IMR-90 (cell line): ENCODE results near the gene MBOAT1. TPM values are rescaled to one million over a fixed set of nuclear protein-coding genes. Genes with fewer than 3 reads are reported as not detected.

ENCODE experiments used
- ATAC-seq: fragments of 200-7000 bp; cut with Tn5 transposase; 2 replicates; pipeline ENCODE4 v1.9.1; 2020; ENCODE audit warnings: low read depth, mild to moderate bottlenecking, moderate library complexity
- BruUV-seq: library from RNA; stranded (reverse); fragments of 400-500 nt; replicated peaks from 2 replicates; lab custom pipeline; 2021; lab: Mats Ljungman, UMichigan
- CTCF ChIA-PET: fragments of 300-600 bp; formaldehyde crosslinking; extraction: SDS; loops from one replicate; lab custom pipeline; 2021; ENCODE audit warnings: antibody characterized with exemption; lab: Yijun Ruan, JAX
- POLR2A ChIA-PET: fragments of 300-600 bp; sonication (Branson Sonifier 250); formaldehyde crosslinking; loops from one replicate; lab custom pipeline; 2022; ENCODE audit warnings: antibody characterized with exemption; ENCODE audit not compliant: unreplicated experiment; lab: Charles Lee
- DNase-seq: peaks from one replicate; pipeline ENCODE4 v3.0.0; 2013
- H2AFZ ChIP-seq: replicated peaks from 2 replicates; pipeline ENCODE3; 2013; ENCODE audit warnings: low read length, mild to moderate bottlenecking; ENCODE audit not compliant: poor library complexity
- H2AK5ac ChIP-seq: 2 replicates; pipeline ENCODE4 v1.6.1; 2013; ENCODE audit warnings: low read depth, low read length, inconsistent platforms
- H2AK9ac ChIP-seq: replicated peaks from 2 replicates; pipeline ENCODE3; 2013; ENCODE audit warnings: mild to moderate bottlenecking, low read depth, low read length, moderate library complexity; ENCODE audit not compliant: poor library complexity
- H2BK120ac ChIP-seq: 2 replicates; pipeline ENCODE4 v1.6.1; 2013; ENCODE audit warnings: low read depth, low read length, inconsistent platforms
- H2BK15ac ChIP-seq: 3 replicates; pipeline ENCODE4 v1.6.1; 2013; ENCODE audit warnings: low read depth, low read length, inconsistent platforms
- H2BK20ac ChIP-seq: 2 replicates; pipeline ENCODE4 v1.6.1; 2013; ENCODE audit warnings: low read depth, mild to moderate bottlenecking, inconsistent platforms, low read length, moderate library complexity
- H2BK5ac ChIP-seq: 2 replicates; pipeline ENCODE4 v1.6.1; 2013; ENCODE audit warnings: mild to moderate bottlenecking, low read depth, low read length, inconsistent platforms; ENCODE audit not compliant: poor library complexity, severe bottlenecking
- H3K14ac ChIP-seq: replicated peaks from 2 replicates; pipeline ENCODE4 v1.6.1; 2013; ENCODE audit warnings: low read depth, low read length, inconsistent platforms
- H3K18ac ChIP-seq: 2 replicates; pipeline ENCODE4 v1.6.1; 2013; ENCODE audit warnings: low read depth, low read length, control low read depth
- H3K23ac ChIP-seq: 2 replicates; pipeline ENCODE4 v1.6.1; 2013; ENCODE audit warnings: low read depth, low read length, inconsistent platforms
- H3K27ac ChIP-seq: 2 replicates; pipeline ENCODE4 v1.5.1; 2013; ENCODE audit warnings: mild to moderate bottlenecking, control low read depth, low read length; ENCODE audit not compliant: insufficient read depth
- H3K27me3 ChIP-seq: 2 replicates; pipeline ENCODE4 v1.6.1; 2013; ENCODE audit warnings: low read length; ENCODE audit not compliant: control insufficient read depth, insufficient read depth
- H3K36me3 ChIP-seq: 2 replicates; pipeline ENCODE4 v1.6.1; 2013; ENCODE audit warnings: low read length, mixed read lengths; ENCODE audit not compliant: control insufficient read depth, insufficient read depth
- H3K4ac ChIP-seq: 2 replicates; pipeline ENCODE4 v1.6.1; 2013; ENCODE audit warnings: low read depth, low read length, inconsistent platforms
- H3K4me1 ChIP-seq: 2 replicates; pipeline ENCODE4 v1.6.1; 2013; ENCODE audit warnings: low read length, mixed read lengths; ENCODE audit not compliant: control insufficient read depth, insufficient read depth
- H3K4me2 ChIP-seq: 2 replicates; pipeline ENCODE4 v1.6.1; 2013; ENCODE audit warnings: low read depth, mild to moderate bottlenecking, control low read depth, low read length, moderate library complexity
- H3K4me3 ChIP-seq: 2 replicates; pipeline ENCODE4 v1.5.1; 2013; ENCODE audit warnings: low read depth, mild to moderate bottlenecking, control low read depth, low read length, moderate library complexity; ENCODE audit not compliant: insufficient read depth
- H3K56ac ChIP-seq: 2 replicates; pipeline ENCODE4 v1.6.1; 2013; ENCODE audit warnings: low read length, inconsistent platforms; ENCODE audit not compliant: insufficient read depth; ENCODE audit errors: extremely low read depth
- H3K79me1 ChIP-seq, 2 experiments: 2 replicates each; pipeline ENCODE4 v1.6.1; 2013; ENCODE audit warnings: low read length in 2 of 2, inconsistent platforms in 1 of 2, low read depth in 1 of 2
- H3K9ac ChIP-seq: 2 replicates; pipeline ENCODE4 v1.6.1; 2013; ENCODE audit warnings: low read depth, low read length, control low read depth
- H3K9me1 ChIP-seq: 2 replicates; pipeline ENCODE4 v1.6.1; 2013; ENCODE audit warnings: low read length, inconsistent platforms; ENCODE audit not compliant: insufficient read depth
- H3K9me3 ChIP-seq: 2 replicates; pipeline ENCODE4 v1.6.1; 2013; ENCODE audit warnings: low read length; ENCODE audit not compliant: control insufficient read depth, insufficient read depth
- H4K20me1 ChIP-seq: 2 replicates; pipeline ENCODE4 v1.6.1; 2013; ENCODE audit warnings: low read length, inconsistent platforms; ENCODE audit not compliant: insufficient read depth
- H4K5ac ChIP-seq: 2 replicates; pipeline ENCODE4 v1.6.1; 2013; ENCODE audit warnings: mild to moderate bottlenecking, low read depth, low read length, control low read depth
- H4K8ac ChIP-seq, 2 experiments: 2 replicates each; pipeline ENCODE4 v1.6.1; 2013; ENCODE audit warnings: low read depth in 2 of 2, low read length in 2 of 2, control low read depth in 1 of 2, inconsistent platforms in 1 of 2
- H4K91ac ChIP-seq: 2 replicates; pipeline ENCODE4 v1.6.1; 2013; ENCODE audit warnings: low read depth, low read length, inconsistent platforms; ENCODE audit not compliant: insufficient read depth
- BHLHE40 ChIP-seq: fragments of 150-350 bp; IDR thresholded peaks from 2 replicates; pipeline ENCODE4 v1.6.1; 2016; ENCODE audit warnings: mild to moderate bottlenecking, low read depth, low read length
- CEBPB ChIP-seq: IDR thresholded peaks from 2 replicates; pipeline ENCODE4 v1.6.1; 2012; ENCODE audit warnings: low read depth, low read length, improper control_type of control experiment
- CTCF ChIP-seq: conservative IDR thresholded peaks from 2 replicates; pipeline ENCODE4 v1.5.1; 2012; ENCODE audit warnings: mild to moderate bottlenecking, low read depth, low read length, improper control_type of control experiment
- FOS ChIP-seq: fragments of 150-350 bp; IDR thresholded peaks from 2 replicates; pipeline ENCODE4 v1.6.1; 2016; ENCODE audit warnings: low read depth, low read length
- NFE2L2 ChIP-seq: fragments of 150-350 bp; IDR thresholded peaks from 2 replicates; pipeline ENCODE4 v1.6.1; 2016; ENCODE audit warnings: low read depth, mild to moderate bottlenecking, low read length
- POLR2A ChIP-seq: IDR thresholded peaks from 2 replicates; pipeline ENCODE4 v1.6.1; 2012; ENCODE audit warnings: mild to moderate bottlenecking, low read depth, low read length
- RAD21 ChIP-seq: IDR thresholded peaks from 2 replicates; pipeline ENCODE4 v1.6.1; 2012; ENCODE audit warnings: low read length, improper control_type of control experiment
- WGBS, 2 experiments: methylation state at CpG; one replicate each; pipeline versions ENCODE4 v1.1.5 to v1.1.7; 2013; ENCODE audit warnings: missing lambda C conversion rate in 2 of 2; ENCODE audit not compliant: insufficient read length in 1 of 2; ENCODE audit errors: extremely low coverage in 2 of 2; 5-methylcytosine and 5-hydroxymethylcytosine counted together
- dilution Hi-C: fragments of 300-500 bp; cut with HindIII; formaldehyde crosslinking; loops from one replicate; pipeline ENCODE4 v1.14.3; 2018; ENCODE audit warnings: low sequenced_read_pairs; ENCODE audit not compliant: unreplicated experiment
- in situ Hi-C: fragments of 300-500 bp; cut with MboI; formaldehyde crosslinking; loops from 3 replicates; pipeline ENCODE4 v1.14.3; 2019; ENCODE audit warnings: low sequenced_read_pairs, inconsistent platforms, mixed read lengths
- intact Hi-C: fragments of 100-400 bp; cut with micrococcal nuclease; formaldehyde crosslinking; loops from 2 replicates; pipeline ENCODE4 v1.10.0; 2022
- polyA plus RNA-seq, 3 experiments: library from polyadenylated mRNA; depleted of rRNA; stranded (reverse); fragments of >200 nt; gene quantifications; 2 replicates each; pipeline ENCODE4 v1.2.3, GENCODE V29; 2012; ENCODE audit warnings: low replicate concordance in 1 of 3
- total RNA-seq: library from RNA; depleted of rRNA; stranded (reverse); fragments of >200 nt; gene quantifications from 2 replicates; pipeline ENCODE4 v1.2.3, GENCODE V29; 2012
- TF ChIP-seq, protein P1 (sequence below): fragments of 150-350 bp; IDR thresholded peaks from 2 replicates; pipeline ENCODE4 v1.6.1; 2016; ENCODE audit warnings: low read depth, mild to moderate bottlenecking, low read length, moderate library complexity, borderline replicate concordance
- TF ChIP-seq, protein P2 (sequence below): fragments of 150-350 bp; IDR thresholded peaks from 2 replicates; pipeline ENCODE4 v1.6.1; 2017; ENCODE audit warnings: mild to moderate bottlenecking, antibody characterized with exemption, low read length, low read depth

The MBOAT1 gene
- total and polyA plus RNA-seq, 2 of the 4 experiments (the other 2 are of a cell fraction), result 1.6 to 4.7 TPM

GRCh38 chr6:20085817-20086216 lies 126.5 kb downstream of the MBOAT1 start:
- no peak overlapping the region for H2BK15ac ChIP-seq
- no peak overlapping the region for H2BK120ac ChIP-seq
- no peak overlapping the region for H2BK20ac ChIP-seq
- no peaks in the 10 kb centered on the region for H3K36me3 ChIP-seq
- 76% methylated on average over 2 of the region's 2 CpGs; no CpG with 5 or more reads in 1 of the 2 experiments for whole genome bisulfite sequencing, 2 experiments
- CTCF ChIA-PET, result no interaction called here
- ATAC-seq (no peak), DNase-seq (no peak)
- H3K18ac ChIP-seq, result no peak overlapping the region
- intact Hi-C loops (no loop called here), in situ Hi-C loops (no loop called here), dilution Hi-C loops (no loop called here)
- H3K4ac ChIP-seq, result no peak overlapping the region
- no peaks in the 10 kb centered on the region for H3K79me1 ChIP-seq
- H4K20me1 ChIP-seq, result no peaks in the 10 kb centered on the region
- BruUV-seq, result no TSS peak
- POLR2A ChIA-PET, result no interaction called here
- no peak overlapping the region for H2BK5ac ChIP-seq
- H4K8ac ChIP-seq, result no peak overlapping the region
- H3K23ac ChIP-seq, result no peak overlapping the region
- no peaks in the 10 kb centered on the region for H3K4me1 ChIP-seq
- H3K9me3 ChIP-seq, result no peaks in the 10 kb centered on the region
- no peak overlapping the region for H4K5ac ChIP-seq
- no peak overlapping the region for H2AK5ac ChIP-seq
- H3K56ac ChIP-seq, result no peak overlapping the region
- H2AFZ ChIP-seq, result no peak overlapping the region
- H3K4me2 ChIP-seq, result no peak overlapping the region
- H3K9ac ChIP-seq, result no peak overlapping the region
- no peak overlapping the region for H4K91ac ChIP-seq
- H3K9me1 ChIP-seq, result no peaks in the 10 kb centered on the region
- H3K27me3 ChIP-seq, result no peaks in the 10 kb centered on the region
- no peak overlapping the region for H2AK9ac ChIP-seq
- TF ChIP-seq POLR2A (no peak), NFE2L2 (no peak), CTCF (no peak), RAD21 (no peak), BHLHE40 (no peak), FOS (no peak), CEBPB (no peak)
- TF ChIP-seq, protein P1, sequence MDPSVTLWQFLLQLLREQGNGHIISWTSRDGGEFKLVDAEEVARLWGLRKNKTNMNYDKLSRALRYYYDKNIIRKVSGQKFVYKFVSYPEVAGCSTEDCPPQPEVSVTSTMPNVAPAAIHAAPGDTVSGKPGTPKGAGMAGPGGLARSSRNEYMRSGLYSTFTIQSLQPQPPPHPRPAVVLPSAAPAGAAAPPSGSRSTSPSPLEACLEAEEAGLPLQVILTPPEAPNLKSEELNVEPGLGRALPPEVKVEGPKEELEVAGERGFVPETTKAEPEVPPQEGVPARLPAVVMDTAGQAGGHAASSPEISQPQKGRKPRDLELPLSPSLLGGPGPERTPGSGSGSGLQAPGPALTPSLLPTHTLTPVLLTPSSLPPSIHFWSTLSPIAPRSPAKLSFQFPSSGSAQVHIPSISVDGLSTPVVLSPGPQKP, result no peak
- TF ChIP-seq, protein P2, sequence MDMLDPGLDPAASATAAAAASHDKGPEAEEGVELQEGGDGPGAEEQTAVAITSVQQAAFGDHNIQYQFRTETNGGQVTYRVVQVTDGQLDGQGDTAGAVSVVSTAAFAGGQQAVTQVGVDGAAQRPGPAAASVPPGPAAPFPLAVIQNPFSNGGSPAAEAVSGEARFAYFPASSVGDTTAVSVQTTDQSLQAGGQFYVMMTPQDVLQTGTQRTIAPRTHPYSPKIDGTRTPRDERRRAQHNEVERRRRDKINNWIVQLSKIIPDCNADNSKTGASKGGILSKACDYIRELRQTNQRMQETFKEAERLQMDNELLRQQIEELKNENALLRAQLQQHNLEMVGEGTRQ, result no peak
- no peak overlapping the region for H3K4me3 ChIP-seq
- no peak overlapping the region for H3K14ac ChIP-seq
- no peak overlapping the region for H3K27ac ChIP-seq
